RPMI7951 (cell line): ENCODE measurements around the gene ZNF346. TPM values are rescaled to one million over a fixed set of nuclear protein-coding genes. Genes with fewer than 3 reads are reported as not detected.
"Not testable (repeated sequence)": the region's sequence is repeated elsewhere in the genome, so short reads cannot be mapped to it uniquely, and the experiment has no call there.

Experiments used
- DNase-seq: peaks from one replicate; pipeline ENCODE4 v3.0.0-alpha.2; 2012; ENCODE audit warnings: low read depth
- total RNA-seq: library from RNA; depleted of rRNA; stranded (reverse); fragments of >200 nt; shearing (Covaris generic); gene quantifications from 2 replicates; pipeline ENCODE4 v1.2.3, GENCODE V29; 2014

ZNF346 gene
- total RNA-seq, 1 experiment from 2014 or later, result 10.0 TPM

DNA sequence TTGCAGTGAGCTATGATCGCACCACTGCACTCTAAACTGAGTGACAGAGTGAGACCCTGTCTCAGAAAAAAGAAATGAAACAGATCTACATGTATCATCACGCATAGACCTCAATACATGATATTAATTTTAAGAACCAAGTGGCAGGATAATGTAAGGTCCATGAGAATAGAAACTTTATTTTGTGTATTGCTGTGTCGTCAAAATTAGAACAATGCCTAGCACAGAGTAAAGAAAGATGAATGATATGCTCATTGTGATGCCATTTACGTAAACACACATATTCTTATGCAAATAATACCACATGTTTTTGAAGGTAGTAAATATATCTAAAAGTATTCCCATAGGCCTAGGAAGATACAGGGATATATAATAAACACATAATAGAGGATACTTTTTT is 12.3 kb upstream of the ZNF346 start:
- no peak for DNase-seq

DNA sequence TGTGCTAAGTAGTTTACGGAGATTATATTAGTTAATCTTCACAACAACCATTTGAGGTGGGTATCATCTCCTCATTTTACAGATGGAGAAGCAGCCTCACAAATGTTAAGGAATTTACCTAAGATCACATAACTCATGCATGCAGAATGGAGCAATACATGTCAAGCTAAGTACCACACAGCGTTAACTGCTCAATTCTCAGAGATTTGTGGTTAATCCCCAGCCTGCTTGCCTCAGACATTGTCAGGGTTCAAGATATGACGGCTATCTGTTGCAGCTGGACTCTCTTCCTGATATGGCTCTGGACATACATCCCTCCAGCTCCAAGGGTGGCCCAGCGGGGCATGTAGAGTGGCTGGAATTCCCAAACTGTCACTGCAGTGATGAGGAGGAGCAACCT is 7.3 kb upstream of the ZNF346 start:
- no peak for DNase-seq

DNA sequence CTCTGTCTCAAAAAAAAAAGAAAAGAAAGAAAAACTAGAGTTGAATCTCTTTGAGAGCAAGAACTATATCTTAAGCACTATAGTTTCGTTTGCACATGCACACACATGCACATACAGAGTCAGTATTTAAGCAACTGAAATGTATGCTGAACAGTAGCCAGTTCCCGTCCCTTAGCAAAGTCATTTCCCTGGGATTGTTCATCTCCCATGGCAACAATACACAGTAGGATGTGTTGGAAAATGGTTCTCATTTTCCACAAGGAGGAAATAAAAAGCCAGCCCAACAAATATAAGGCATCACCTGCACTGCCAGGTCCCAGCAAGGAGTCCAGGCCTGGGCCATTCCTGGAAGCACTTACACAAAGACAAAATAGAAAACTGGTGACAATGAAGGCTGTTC is 4.2 kb upstream of the ZNF346 start:
- DNase-seq, result no peak

DNA sequence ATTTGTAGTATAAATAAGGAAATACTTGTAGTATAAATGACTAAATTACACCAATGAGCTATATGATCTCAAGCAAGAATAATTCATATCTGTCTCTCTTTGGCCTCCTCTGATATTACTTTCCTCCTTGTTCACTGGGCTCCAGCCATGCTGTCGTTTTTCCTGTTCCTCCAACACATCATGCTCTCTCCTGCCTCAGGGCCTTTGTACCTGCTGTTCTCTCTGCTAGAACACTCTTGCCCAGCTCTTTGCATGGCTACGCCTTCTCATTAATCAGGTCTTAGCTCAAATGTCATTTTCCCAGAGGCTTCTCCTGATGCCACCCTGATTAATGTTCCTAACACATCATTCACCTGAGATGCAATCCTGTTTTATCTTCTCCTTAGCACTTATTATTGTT is 2.5 kb upstream of the ZNF346 start:
- no peak for DNase-seq

DNA sequence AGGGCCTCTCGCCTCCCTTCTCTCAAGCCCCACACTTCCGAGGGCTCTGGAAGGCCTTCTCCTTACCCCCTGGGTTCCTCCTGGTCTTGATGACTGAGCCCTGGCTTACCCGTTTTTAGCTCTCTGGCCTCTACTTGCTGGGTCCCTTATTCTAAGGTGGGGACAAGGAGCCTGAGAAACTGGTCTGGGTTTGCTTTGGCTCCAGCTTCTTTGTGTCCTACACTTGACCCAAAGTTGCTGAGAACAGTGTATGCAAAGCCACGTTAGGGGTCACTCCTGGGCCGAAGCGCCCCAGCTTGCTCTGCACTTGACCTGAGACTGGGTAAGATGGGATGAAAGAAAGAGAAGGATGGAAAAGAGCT is 788 bp downstream of the ZNF346 start:
- no peak for DNase-seq

DNA sequence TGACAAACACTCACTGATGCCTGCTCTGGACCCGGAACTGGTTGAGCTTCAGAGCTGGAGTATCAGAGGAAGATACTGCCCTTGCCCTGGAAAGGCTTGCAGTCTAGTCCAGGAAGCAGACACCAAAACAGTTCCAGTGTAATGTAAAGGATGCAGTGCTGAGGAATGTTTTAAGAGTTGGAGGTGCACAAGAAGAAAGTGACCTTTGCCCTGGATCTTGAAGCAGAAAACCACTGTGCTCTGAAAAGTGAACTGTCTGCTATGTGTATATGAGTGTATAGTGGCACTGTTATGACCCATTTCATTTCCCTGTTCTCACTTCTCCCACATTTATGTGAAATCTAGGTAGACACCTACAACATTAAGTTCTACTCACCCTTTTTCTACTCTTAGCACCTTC is 2.1 kb downstream of the ZNF346 start:
- no peak for DNase-seq

DNA sequence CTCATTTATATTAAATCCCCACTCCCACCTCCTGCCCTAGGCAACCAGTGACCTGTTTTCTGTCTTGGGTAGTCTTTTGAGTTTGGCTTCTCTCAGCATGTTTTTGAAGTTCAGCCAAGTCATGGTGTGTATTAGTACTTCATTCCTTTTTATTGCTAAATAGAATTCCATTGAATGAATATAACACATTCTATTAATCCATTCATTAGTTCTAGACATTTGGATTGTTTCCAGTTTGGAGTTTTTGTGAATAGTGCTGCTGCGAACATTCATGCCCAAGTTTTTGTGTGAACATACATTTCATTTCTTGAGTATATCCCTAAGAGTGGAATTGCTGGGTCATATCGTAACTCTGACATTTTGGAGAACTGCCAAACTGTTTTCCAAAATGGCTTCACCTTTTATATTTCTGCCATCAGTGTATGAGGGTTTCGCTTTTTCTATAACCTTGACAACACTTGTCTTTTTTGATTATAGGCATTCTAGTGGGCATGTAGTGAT is 2.7 kb downstream of the ZNF346 start:
- no peak for DNase-seq

DNA sequence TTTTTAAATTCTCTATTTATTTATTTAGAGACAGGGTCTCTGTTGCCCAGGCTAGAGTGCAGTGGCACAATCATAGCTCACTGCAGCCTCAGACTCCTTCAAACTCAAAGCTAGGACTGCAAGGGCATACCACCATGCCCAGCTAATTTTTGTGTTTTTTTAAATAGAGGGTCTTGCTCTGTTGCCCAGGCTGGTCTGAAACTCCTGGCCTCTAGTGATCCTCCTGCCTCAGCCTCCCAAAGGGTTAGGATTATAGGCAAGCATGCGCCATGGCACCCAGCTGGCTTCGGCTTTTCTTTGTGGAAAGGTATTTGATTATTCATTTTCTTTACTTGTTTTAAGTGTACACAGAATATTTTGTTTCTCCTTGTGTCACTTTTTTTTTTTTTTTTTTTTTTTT is 5.2 kb downstream of the ZNF346 start:
- DNase-seq, result no peak

DNA sequence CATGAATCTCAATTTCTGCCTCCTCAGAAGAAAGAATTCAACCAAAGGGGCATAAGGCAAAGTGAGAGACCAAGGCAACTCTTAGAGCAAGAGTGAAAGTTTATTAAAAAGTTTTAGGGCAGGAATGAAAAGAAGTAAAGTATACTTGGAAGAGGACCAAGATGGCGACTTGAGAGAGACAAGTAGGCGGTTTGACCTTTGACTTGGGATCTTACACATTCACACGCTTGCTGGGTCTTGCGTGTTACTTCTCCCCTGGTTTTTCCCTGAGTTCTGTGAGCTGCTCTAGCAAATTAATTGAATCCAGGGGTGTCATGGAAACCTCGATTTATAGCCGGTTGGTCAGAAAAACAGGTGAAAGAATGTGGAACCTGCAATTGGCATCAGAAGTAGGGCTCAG is 7.0 kb downstream of the ZNF346 start:
- DNase-seq, result no peak

DNA sequence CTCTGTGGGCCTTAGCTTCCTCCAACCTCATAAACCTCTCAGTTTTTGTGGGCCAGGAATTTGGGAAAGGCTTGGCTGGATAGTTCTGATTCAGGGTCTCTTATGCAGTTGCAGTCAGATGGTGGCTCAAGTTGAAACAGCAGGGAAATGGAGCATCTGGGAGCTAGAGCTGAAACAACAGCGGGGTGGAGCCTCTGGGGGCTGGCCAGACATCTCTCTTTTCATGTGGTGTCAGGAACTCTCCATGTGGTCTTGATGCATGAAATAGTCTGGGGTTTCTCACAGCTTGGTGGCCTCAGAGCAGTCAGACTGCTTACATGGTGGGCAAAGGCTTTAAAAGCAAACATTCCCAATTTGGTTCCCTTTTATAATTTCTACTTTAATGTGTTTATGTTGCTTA is 13.5 kb downstream of the ZNF346 start:
- DNase-seq, result peak; percentile 10

DNA sequence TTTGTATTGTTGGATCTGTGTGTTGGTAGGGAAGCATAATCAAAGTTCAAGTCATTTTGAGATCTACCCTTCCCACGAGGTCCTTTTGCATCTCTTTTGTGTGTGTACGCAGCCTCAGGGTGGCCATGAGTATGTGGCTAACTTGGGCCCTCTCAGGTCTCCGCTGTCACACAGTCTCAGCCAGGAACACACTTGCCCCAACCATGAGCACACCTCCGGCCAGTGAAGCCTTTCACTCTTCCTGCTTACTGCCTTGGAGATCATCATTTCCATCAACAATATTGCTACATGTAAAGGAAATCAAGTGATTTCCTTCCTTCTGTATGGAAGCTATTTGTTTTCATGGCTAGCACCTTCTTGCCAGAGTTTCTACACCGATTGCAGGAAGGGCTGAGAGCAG is 13.9 kb downstream of the ZNF346 start:
- DNase-seq, result no peak

DNA sequence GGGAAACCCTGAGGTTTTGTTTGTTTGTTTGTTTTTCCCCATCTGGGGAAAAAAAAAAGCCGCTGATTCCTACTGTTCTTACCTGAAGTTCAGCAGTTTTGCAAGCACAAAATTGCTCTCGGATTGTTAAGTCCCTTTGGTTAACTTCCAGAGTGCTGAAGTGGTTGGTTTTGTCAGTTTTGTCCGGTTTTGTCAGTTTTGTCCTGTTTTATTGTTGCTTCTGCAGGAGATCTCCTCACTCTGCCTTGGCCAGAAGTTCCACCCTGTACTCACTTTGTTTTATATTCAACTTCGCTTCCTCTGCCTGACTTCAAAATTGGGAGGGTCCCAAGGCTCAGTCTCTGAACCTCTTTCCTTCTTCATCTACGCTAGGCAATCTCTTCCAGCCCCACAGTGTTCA is 14.4 kb downstream of the ZNF346 start:
- no peak for DNase-seq

DNA sequence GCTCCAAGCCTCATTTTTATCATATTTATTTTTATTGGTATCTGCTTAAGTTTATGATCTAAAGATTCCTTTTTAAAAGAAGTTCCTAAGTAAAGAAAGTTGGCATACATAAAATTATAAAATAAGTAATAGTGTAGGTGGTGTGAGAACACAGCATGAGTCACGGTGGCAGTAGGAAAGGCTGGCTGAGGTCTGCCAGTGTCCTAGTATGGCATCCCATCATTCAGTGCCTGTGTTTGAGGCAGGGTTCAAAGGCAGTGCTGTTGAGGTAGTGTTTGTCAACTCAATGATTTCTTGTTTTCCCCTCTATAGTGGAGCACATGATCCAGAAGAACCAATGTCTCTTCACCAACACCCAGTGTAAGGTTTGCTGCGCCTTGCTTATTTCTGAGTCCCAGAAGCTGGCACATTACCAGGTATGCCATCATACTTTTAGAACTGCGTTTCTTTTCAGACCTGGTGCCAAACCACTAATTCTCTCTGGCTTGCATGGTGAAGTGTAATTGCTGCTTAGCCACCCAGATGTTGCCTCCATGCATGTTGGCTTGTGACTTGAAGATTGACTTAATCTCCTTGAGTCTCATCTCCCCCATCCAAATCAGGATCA is 18.4 kb downstream of the ZNF346 start:
- DNase-seq, result peak; percentile 39

DNA sequence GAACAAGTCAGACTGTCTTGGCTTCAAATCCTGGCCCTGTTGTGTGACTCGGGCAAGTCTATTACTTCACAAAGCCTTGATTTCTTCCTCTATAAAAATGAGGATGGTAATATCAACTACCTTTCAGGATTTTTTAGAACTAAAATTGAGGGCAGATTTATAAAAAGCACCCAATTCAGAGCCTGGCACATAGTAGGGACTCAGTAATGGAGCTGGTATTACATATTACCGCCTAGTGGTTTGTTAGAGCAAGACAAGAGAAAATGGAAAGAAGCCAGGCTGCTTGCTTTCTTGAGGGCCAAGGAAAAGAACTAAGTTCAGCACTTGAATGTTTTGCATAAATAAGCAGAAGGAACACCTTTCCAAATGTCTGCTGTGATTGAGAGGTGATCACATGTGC is 19.4 kb downstream of the ZNF346 start:
- no peak for DNase-seq

DNA sequence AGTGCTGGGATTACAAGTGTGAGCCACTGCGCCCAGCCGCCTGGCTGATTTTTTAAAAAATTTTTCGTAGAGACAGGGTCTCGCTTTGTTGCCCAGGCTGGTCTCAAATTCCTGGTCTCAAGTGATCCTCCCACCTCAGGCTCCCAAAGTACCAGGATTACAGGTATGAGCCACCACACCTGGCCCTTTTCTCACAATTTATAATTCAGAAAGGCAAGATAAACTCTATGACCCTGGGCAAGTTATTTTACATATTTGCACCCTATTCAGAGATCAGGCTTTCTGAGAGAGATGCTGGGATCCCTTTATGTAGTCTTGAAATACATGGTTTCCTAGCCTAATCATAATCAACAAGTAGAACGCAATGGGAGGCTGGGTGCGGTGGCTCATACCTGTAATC is 20.6 kb downstream of the ZNF346 start:
- DNase-seq, result no peak

DNA sequence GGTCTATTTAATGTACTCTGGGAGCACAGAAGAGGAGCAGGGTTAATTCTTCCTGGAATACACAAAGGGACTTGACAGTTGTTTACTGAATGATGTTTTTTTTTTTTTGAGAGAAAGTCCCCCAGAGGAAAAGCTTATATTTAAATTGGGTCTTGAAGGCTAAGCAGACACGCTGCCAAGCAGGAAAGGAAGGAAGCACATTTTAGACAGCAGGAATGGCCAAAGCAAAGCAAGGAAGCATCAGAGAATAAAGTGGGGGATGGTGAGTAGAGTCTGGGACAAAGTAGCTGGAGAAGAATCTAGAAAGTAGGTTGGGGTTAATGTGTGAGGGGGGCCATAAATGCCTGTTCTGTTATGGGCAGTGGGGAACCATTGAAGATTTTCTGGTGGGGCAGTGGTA is 21.5 kb downstream of the ZNF346 start:
- no peak for DNase-seq

DNA sequence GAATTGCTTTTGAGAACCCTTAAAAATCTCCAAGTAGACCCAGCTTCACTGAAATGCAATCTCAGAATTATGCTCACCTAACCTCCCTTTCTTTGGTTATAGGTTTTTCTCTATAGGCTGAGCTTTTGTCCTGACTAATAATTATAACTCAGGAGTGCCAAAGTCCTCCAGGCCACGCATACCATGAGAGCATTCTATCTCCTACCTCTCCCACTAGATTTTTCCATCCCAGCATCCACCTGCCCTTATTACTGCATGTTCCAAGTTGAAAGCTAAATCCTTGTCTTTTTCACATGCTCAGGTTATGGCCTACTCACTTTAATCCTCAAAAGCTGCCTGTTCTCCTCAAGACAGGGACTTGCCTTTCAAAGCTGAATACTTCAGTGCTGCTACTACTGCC is 22.1 kb downstream of the ZNF346 start:
- DNase-seq, result no peak

DNA sequence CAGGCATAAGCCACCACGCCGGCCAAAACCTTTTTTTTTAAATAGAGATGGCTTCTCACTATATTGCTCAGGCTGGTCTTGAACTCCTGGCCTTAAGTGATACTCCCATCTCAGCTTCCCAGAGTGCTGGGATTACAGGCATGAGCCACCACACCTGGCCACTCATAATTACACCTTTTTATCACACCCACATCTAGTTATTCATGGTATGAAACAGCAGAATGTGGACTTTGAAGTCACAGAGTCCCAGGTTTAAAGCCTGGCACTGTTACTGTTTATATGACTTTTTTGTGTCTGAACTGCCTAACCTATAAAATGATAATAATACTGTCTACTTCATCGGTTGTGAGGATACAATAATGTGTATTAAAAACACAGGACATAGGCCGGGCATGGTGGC is 23.1 kb downstream of the ZNF346 start:
- DNase-seq, result no peak

DNA sequence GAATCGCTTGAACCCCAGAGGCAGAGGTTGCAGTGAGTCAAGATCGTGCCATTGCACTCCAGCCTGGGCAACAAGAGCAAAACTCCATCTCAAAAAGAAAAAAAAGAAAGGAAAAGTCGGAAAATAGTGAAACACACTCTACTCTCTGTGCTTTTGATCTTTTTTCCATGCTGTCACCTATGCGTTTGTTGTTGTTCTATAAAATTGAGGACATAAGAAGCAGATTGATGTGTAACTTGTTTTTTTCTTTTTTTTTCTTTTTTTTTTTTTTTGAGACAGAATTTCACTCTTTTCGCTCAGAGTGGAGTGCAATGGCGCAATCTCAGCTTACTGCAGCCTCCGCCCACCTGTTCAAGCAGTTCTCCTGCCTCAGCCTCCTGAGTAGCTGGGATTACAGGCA is 26.0 kb downstream of the ZNF346 start:
- not testable (repeated sequence) for DNase-seq

DNA sequence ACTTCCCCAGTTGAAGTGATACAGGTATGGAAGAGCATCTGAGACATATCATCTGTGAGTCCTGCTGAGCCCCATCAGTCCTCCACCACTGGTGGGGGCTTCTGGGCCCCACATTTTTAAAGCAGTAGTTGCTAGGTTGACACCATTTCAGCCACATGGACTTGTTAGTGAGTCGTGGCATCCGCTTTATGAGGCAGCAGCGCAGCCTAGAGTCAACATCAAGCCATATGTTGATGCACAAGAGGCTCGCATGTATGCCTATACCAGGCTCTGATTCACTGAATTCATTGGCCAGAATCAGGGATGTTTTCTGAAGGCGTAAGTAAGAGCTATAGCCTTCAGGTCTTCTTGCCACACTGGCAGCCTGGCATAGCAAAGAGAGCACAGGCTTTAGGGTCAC is 26.8 kb downstream of the ZNF346 start:
- DNase-seq, result no peak

DNA sequence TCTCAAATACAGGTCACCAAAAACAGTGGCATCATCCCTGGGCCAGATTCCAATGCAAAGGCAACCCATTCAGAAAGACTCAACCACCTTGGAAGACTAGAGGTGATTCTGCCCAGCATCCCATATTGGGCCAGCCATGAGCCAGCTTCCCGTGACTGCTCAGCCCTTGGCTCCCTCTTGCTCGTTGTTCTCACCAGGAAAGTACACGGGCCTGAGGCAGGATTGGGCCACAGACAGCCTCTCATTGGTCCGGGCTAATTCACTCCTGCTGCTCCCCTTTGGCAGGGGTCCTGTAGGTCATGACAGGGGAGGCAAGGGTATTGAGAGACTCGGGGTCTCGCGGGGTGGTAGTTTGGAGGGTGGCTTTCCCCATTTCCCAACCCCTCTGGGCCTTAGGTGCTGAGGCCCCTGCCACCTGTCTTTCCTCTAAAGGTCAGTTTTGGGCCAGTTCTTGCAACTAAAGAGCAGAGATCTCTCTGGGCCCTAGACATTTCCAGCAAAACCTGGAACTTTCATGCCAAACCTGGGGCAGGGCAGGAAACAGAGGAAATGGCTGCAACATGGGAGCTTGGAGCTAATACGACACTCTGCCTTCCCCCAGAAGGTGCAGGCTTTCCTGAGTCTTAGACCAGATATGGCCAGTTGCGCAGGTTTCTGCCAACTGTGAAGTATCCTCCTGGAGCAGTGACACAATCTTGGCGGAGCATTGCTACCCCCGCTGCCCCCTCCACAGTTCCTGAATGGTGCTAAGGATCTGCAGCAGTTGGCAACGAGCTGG is 42.2 kb downstream of the ZNF346 start:
- no peak for DNase-seq

DNA sequence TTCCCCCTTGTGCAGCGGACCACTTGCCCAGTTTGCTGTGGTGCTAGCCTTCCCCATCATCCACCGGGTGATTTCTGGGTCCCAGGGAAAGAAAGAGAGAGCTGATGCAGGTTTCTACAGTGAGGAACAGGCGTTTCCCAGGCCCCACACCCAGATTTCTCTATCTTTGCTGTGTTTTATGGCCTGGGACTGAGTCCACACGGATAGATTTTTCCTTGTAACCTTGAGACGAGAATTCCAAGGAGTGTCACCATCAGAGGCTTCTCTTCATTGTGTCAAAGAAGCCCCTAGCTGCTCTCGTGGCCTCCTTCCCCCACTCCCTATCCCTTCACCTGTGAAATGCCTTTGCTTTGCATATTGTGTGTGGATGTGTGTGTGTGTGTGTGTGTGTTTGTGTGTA is 43.0 kb downstream of the ZNF346 start:
- DNase-seq, result no peak

DNA sequence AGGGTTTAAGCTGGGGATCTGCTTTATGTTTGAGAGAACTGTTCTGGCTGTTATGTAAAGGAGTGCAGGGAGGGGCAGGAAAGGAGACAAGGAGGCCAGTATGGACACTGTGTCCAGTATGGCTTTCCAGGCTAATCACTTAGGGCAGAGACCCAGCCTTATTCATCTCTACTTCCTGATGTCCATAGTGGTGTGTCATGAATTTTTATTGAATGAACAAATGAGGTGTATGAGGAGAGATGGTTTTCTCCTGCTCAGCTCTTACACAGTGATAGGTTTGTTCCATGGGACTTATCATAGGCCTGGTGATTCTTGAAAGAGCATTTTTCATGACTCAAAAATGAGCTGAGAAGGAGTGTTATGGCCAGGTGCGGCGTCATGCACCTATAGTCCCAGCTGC is 43.7 kb downstream of the ZNF346 start:
- DNase-seq, result no peak

DNA sequence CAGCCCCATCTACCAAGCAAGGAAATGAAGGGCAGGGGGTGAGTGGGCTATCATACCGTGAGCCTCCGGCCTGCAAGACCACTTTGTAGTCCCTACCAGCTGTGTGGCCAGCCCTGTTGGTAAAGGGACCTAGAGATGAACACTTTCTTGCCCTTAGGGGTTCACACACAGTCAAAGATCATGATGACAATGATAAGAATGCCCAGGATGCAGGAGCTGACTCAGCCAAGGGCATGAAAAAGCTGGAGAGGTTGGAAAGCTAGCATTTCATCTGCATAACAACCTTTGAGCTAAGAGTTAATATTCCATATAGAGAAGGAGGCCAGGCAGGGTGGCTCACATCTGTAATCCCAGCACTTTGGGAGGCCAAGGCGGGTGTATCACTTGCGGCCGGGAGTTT is 45.0 kb downstream of the ZNF346 start:
- peak; percentile 41 for DNase-seq
